ENCODE measurements around the gene CDH5. TPM values are rescaled to one million over a fixed set of nuclear protein-coding genes. Genes with fewer than 3 reads are reported as not detected.

Gene CDH5
- polyA plus RNA-seq, 1 of the 3 experiments (the other 2 are of a cell fraction), result not detected

- TF ChIP-seq POLR2AphosphoS5 (IDR thresholded peaks at IDR 0.05; ENCODE audit: low read depth, low read length) (no peak), TAF1 (IDR thresholded peaks at IDR 0.05; ENCODE audit: borderline replicate concordance, low read depth, low read length) (no peak), RAD21 (IDR thresholded peaks at IDR 0.05; ENCODE audit: low read length) (no peak), NRF1 (IDR thresholded peaks at IDR 0.05; ENCODE audit: low read depth, low read length) (no peak), MXI1 (IDR thresholded peaks at IDR 0.05; ENCODE audit: low read depth, low read length) (no peak), ZBTB33 (IDR thresholded peaks at IDR 0.05; ENCODE audit: borderline replicate concordance, low read depth) (no peak), SMC3 (IDR thresholded peaks at IDR 0.05; ENCODE audit: low read depth, low read length) (no peak), SIN3A (IDR thresholded peaks at IDR 0.05; ENCODE audit: borderline replicate concordance, low read depth, low read length) (no peak), EZH2phosphoT487 (IDR thresholded peaks at IDR 0.05; ENCODE audit: borderline replicate concordance, low read depth) (no peak), EP300 (IDR thresholded peaks at IDR 0.05; ENCODE audit: borderline replicate concordance in 1 of 2, low read depth in 1 of 2, low read length in 1 of 2) (no peak), FOXM1 (IDR thresholded peaks at IDR 0.05; ENCODE audit: low read depth) (no peak), TEAD4 (IDR thresholded peaks at IDR 0.05; ENCODE audit: borderline replicate concordance, insufficient read depth) (no peak)
- no peaks in the 10 kb centered on the region for H4K20me1 ChIP-seq (ENCODE audit: insufficient read depth)
- H3F3A ChIP-seq (replicated peaks; ENCODE audit: insufficient read depth), result no peaks in the 10 kb centered on the region
- WGBS (ENCODE audit: low lambda C conversion rate), result 73% methylated on average over 3 of the region's 3 CpGs
- ChIA-PET CTCF (no interaction called here), POLR2A (no interaction called here)
- no peaks in the 10 kb centered on the region for H3K79me2 ChIP-seq (ENCODE audit: insufficient read depth)
- H3K4me2 ChIP-seq, result no peak overlapping the region
- DNase-seq, result no peak
- no peak overlapping the region for H3K4me3 ChIP-seq (ENCODE audit: low read depth in 2 of 2, low read length in 1 of 2)
- no peaks in the 10 kb centered on the region; a peak in 1 of 4 replicates for H3K4me1 ChIP-seq (ENCODE audit: control insufficient read depth in 1 of 2, insufficient read depth in 2 of 2, low read depth in 1 of 2, low read length in 1 of 2)
- H3K9me3 ChIP-seq, result no peaks in the 10 kb centered on the region
- H3K9me2 ChIP-seq, result no peaks in the 10 kb centered on the region
- no peaks in the 10 kb centered on the region for H3K36me3 ChIP-seq (replicated peaks in 1 of 2; ENCODE audit: control insufficient read depth in 1 of 2, insufficient read depth in 2 of 2, low read length in 1 of 2)
- H3K9ac ChIP-seq, result no peak overlapping the region
- H3K27ac ChIP-seq (ENCODE audit: low read depth in 2 of 2, low read length in 1 of 2), result no peak overlapping the region
- no peaks in the 10 kb centered on the region for H3K27me3 ChIP-seq (ENCODE audit: insufficient read depth)
- no peak overlapping the region for H2AFZ ChIP-seq (ENCODE audit: low read depth)
These were observed 13.1 kb downstream of the CDH5 start for GRCh38 chr16:66379571-66379941.

GRCh38 chr16:66380421-66380820 lies 13.9 kb downstream of the CDH5 start:
- no peak for DNase-seq
- ChIA-PET POLR2A (no interaction called here), CTCF (interaction anchor here (2.2 kb wide), 1 partner anchor 26 kb away, joined by 9 read pairs; no protein-coding TSS in a partner anchor)
- Histone ChIP-seq H3K27ac (ENCODE audit: low read depth in 2 of 2, low read length in 1 of 2) (no peak overlapping the region), H3F3A (replicated peaks; ENCODE audit: insufficient read depth) (no peaks in the 10 kb centered on the region), H4K20me1 (ENCODE audit: insufficient read depth) (no peaks in the 10 kb centered on the region), H3K4me2 (no peak overlapping the region), H3K4me1 (ENCODE audit: control insufficient read depth in 1 of 2, insufficient read depth in 2 of 2, low read depth in 1 of 2, low read length in 1 of 2) (no peaks in the 10 kb centered on the region; a peak in 1 of 4 replicates), H3K36me3 (replicated peaks in 1 of 2; ENCODE audit: control insufficient read depth in 1 of 2, insufficient read depth in 2 of 2, low read length in 1 of 2) (no peaks in the 10 kb centered on the region), H3K9me2 (no peaks in the 10 kb centered on the region), H3K9me3 (no peaks in the 10 kb centered on the region), H3K79me2 (ENCODE audit: insufficient read depth) (no peaks in the 10 kb centered on the region), H2AFZ (ENCODE audit: low read depth) (no peak overlapping the region), H3K9ac (no peak overlapping the region), H3K27me3 (ENCODE audit: insufficient read depth) (no peaks in the 10 kb centered on the region), H3K4me3 (ENCODE audit: low read depth in 2 of 2, low read length in 1 of 2) (no peak overlapping the region)
- TF ChIP-seq REST (IDR thresholded peaks at IDR 0.05; ENCODE audit: low read depth, low read length) (no peak), TEAD4 (IDR thresholded peaks at IDR 0.05; ENCODE audit: borderline replicate concordance, insufficient read depth) (no peak), ELF1 (IDR thresholded peaks at IDR 0.05) (no peak), SMC3 (IDR thresholded peaks at IDR 0.05; ENCODE audit: low read depth, low read length) (no peak), NFIC (IDR thresholded peaks at IDR 0.05; ENCODE audit: borderline replicate concordance) (no peak), FOXM1 (IDR thresholded peaks at IDR 0.05; ENCODE audit: low read depth) (no peak), USF1 (IDR thresholded peaks at IDR 0.05; ENCODE audit: borderline replicate concordance, low read depth) (no peak), EZH2phosphoT487 (IDR thresholded peaks at IDR 0.05; ENCODE audit: borderline replicate concordance, low read depth) (no peak), SIN3A (IDR thresholded peaks at IDR 0.05; ENCODE audit: borderline replicate concordance, low read depth, low read length) (no peak)
- WGBS (ENCODE audit: low lambda C conversion rate), result 45% methylated on average over 3 of the region's 3 CpGs
